DOHH2 (cell line): Measurements from ENCODE around the gene ANKRD33B.

Source experiments
- H3F3A ChIP-seq: fragments of 200-600 bp; sonication (generic), shearing (Covaris generic); 2 replicates; pipeline ENCODE4 v1.6.0; 2016; ENCODE audit warnings: antibody characterized with exemption, mild to moderate bottlenecking; ENCODE audit not compliant: control insufficient read depth, insufficient read depth
- H3K27ac ChIP-seq: fragments of 200-600 bp; sonication (generic); 2 replicates; pipeline ENCODE4 v1.5.1; 2014; ENCODE audit warnings: low read depth, mild to moderate bottlenecking, low read length, moderate library complexity
- H3K27me3 ChIP-seq: fragments of 200-600 bp; sonication (generic); 2 replicates; pipeline ENCODE4 v1.6.1; 2014; ENCODE audit warnings: mild to moderate bottlenecking, low read length, mixed read lengths; ENCODE audit not compliant: control insufficient read depth
- H3K36me3 ChIP-seq: fragments of 200-600 bp; sonication (generic); 2 replicates; pipeline ENCODE4 v1.6.1; 2014; ENCODE audit warnings: mild to moderate bottlenecking, low read length, moderate library complexity, mixed read lengths; ENCODE audit not compliant: control insufficient read depth
- H3K4me1 ChIP-seq: fragments of 200-600 bp; sonication (generic); 2 replicates; pipeline ENCODE4 v1.6.1; 2014; ENCODE audit warnings: mild to moderate bottlenecking, low read length, mixed read lengths; ENCODE audit not compliant: control insufficient read depth
- H3K4me2 ChIP-seq: fragments of 200-600 bp; sonication (generic); 2 replicates; pipeline ENCODE4 v1.6.0; 2014; ENCODE audit warnings: mild to moderate bottlenecking, low read length, moderate library complexity
- H3K4me3 ChIP-seq: fragments of 200-600 bp; sonication (generic); 2 replicates; pipeline ENCODE4 v1.5.1; 2014; ENCODE audit warnings: mild to moderate bottlenecking, low read length, mixed read lengths
- H3K79me2 ChIP-seq: fragments of 200-600 bp; sonication (generic); 2 replicates; pipeline ENCODE4 v1.6.1; 2014; ENCODE audit warnings: mild to moderate bottlenecking, low read length, mixed read lengths; ENCODE audit not compliant: control insufficient read depth
- H3K9me2 ChIP-seq: fragments of 200-600 bp; sonication (generic); replicated peaks from 2 replicates; pipeline ENCODE4 v1.6.1; 2014; ENCODE audit warnings: mild to moderate bottlenecking, low read length, mixed read lengths; ENCODE audit not compliant: control insufficient read depth
- H3K9me3 ChIP-seq: fragments of 200-600 bp; sonication (generic); 2 replicates; pipeline ENCODE4 v1.6.1; 2014; ENCODE audit warnings: antibody characterized with exemption, low read length, mixed read lengths; ENCODE audit not compliant: control insufficient read depth, insufficient read depth
- H4K20me1 ChIP-seq: fragments of 200-600 bp; sonication (generic); 2 replicates; pipeline ENCODE4 v1.6.0; 2014; ENCODE audit warnings: low read depth, mild to moderate bottlenecking, antibody characterized with exemption, low read length, moderate library complexity; ENCODE audit not compliant: control insufficient read depth, insufficient read depth
- EZH2phosphoT487 ChIP-seq: fragments of 200-600 bp; sonication (generic); IDR thresholded peaks from 2 replicates; pipeline ENCODE4 v1.6.1; 2017; ENCODE audit warnings: borderline replicate concordance, mild to moderate bottlenecking, antibody characterized with exemption, low read length, moderate library complexity, mixed read lengths
- TF ChIP-seq, protein P1 (sequence below): fragments of 200-600 bp; sonication (generic); IDR thresholded peaks from one replicate; pipeline ENCODE4 v1.5.1; 2014; ENCODE audit warnings: antibody characterized with exemption, mild to moderate bottlenecking, low read depth, low read length; ENCODE audit not compliant: poor library complexity, severe bottlenecking

Gene ANKRD33B

DNA sequence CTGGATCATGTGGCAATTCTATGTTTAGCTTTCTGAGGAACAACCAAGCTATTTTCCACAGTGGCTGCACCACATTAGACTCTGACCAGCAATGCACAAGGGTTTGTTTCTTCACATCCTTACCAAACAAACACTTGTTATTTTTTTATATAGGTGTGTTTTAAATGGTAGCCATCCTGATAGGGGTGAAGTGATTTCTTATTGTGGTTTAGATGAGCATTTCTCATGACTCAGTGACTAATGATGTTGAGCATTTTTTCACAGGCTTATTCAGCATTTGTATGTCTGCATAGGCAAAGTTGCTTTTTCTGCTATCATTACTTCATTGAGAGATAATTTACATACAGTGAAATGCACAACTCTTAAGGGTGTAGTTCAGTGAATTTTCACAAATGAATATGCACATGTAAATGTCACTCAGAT is 36.0 kb downstream of the ANKRD33B start:
- H3K4me1 ChIP-seq = peaks cover 50% of the 10 kb centered on the region
- H3F3A ChIP-seq = peaks cover 10% of the 10 kb centered on the region
- H3K4me2 ChIP-seq = peak overlapping the region; percentile 65
- H4K20me1 ChIP-seq = no peaks in the 10 kb centered on the region
- H3K9me2 ChIP-seq = no peaks in the 10 kb centered on the region
- no peaks in the 10 kb centered on the region for H3K9me3 ChIP-seq
- TF ChIP-seq EZH2phosphoT487 = no peak
- TF ChIP-seq, protein P1, sequence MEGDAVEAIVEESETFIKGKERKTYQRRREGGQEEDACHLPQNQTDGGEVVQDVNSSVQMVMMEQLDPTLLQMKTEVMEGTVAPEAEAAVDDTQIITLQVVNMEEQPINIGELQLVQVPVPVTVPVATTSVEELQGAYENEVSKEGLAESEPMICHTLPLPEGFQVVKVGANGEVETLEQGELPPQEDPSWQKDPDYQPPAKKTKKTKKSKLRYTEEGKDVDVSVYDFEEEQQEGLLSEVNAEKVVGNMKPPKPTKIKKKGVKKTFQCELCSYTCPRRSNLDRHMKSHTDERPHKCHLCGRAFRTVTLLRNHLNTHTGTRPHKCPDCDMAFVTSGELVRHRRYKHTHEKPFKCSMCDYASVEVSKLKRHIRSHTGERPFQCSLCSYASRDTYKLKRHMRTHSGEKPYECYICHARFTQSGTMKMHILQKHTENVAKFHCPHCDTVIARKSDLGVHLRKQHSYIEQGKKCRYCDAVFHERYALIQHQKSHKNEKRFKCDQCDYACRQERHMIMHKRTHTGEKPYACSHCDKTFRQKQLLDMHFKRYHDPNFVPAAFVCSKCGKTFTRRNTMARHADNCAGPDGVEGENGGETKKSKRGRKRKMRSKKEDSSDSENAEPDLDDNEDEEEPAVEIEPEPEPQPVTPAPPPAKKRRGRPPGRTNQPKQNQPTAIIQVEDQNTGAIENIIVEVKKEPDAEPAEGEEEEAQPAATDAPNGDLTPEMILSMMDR = no peak
- no peak overlapping the region for H3K27ac ChIP-seq
- H3K4me3 ChIP-seq = peak overlapping the region; percentile 21; the same call in 1 of the 2 replicates
- H3K79me2 ChIP-seq = no peaks in the 10 kb centered on the region
- H3K36me3 ChIP-seq = no peaks in the 10 kb centered on the region
- H3K27me3 ChIP-seq = no peaks in the 10 kb centered on the region

DNA sequence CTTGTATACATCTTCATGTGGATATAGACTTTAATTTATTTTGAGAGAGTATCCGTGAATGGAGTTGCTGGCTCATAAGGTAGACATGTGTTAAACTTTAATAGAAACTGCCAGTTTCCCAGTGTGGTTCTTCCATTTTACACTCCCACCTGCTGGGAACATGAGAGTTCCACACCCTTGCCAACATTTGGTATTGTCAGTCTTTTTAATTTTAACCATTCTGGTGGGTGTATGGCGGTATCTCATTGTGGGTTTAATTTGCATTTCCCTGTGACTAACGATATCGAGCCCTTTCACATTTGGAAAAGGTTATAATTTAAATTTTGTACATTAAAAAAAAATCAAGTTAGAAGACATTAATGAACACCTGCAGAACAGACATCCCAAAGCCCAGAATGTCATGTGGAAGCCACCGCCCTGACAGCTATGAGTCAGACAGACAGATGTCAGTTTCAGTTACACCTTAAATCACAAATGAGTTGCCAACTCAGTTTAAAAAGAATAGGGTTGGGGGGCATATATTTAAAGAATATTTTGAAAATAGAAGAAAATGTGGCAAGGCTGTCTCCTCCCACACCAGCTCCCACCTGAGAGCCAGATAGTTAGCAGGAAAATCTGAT is 36.9 kb downstream of the ANKRD33B start:
- Histone ChIP-seq H4K20me1 (no peaks in the 10 kb centered on the region), H3K4me3 (peak overlapping the region; percentile 43), H3K4me1 (peaks cover 59% of the 10 kb centered on the region), H3K9me2 (no peaks in the 10 kb centered on the region), H3F3A (peaks cover 11% of the 10 kb centered on the region), H3K79me2 (no peaks in the 10 kb centered on the region), H3K27me3 (no peaks in the 10 kb centered on the region), H3K4me2 (peak overlapping the region; percentile 65), H3K9me3 (no peaks in the 10 kb centered on the region), H3K27ac (peak overlapping the region; percentile 2; the same call in 1 of the 2 replicates), H3K36me3 (no peaks in the 10 kb centered on the region)
- no peak for TF ChIP-seq EZH2phosphoT487
- TF ChIP-seq, protein P1 = no peak

DNA sequence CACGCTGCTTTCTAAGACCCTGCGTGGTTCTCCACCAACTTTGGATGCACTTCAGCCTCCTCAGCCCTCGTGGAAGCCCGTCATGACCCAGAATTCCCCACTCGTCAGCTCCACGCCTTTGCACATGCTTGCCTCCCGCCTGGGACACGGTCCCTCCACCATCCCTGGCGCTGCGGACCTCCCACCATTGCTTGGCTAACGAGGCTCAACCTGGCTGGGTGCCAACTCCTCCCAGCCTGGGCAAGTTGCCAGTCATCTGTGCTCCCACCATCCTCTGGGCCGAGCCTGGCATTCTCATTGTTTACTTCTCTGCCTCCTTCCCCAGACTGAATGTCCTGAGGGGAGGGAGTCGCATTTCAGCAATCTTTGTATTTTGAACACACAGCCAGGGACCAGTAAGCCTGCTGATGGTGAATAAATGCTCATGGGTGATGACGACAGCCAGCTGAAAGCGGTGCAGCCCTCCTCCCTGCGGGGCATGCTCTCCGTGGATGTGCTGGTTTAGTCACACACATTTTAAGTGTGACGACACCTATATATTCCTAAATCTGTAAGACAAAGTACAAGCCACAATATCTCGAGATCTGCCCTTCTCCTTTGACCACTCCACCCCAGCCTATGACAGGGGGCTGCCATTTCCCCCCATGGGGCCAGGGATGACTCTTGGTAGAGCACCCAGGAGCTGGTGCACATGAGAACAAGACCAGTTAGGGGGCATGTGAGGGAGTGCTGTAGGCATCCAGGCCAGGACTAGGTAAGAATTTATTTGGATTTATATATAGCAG is 37.6 kb downstream of the ANKRD33B start:
- peak overlapping the region; percentile 2; the same call in 1 of the 2 replicates for H3K27ac ChIP-seq
- no peaks in the 10 kb centered on the region for H3K79me2 ChIP-seq
- no peak for TF ChIP-seq EZH2phosphoT487
- TF ChIP-seq, protein P1 = no peak
- peak overlapping the region; percentile 43 for H3K4me3 ChIP-seq
- no peaks in the 10 kb centered on the region for H3K27me3 ChIP-seq
- H3K9me3 ChIP-seq = no peaks in the 10 kb centered on the region
- peaks cover 66% of the 10 kb centered on the region for H3K4me1 ChIP-seq
- H3K9me2 ChIP-seq = no peaks in the 10 kb centered on the region
- no peaks in the 10 kb centered on the region for H4K20me1 ChIP-seq
- no peaks in the 10 kb centered on the region for H3K36me3 ChIP-seq
- peak overlapping the region; percentile 65 for H3K4me2 ChIP-seq
- H3F3A ChIP-seq = peaks cover 11% of the 10 kb centered on the region
